HG03175 (cell line): ENCODE results near the gene GNG13.

Experiments used
- ATAC-seq: cut with Tn5 transposase; IDR thresholded peaks from one replicate; pipeline ENCODE4 v1.9.1; 2021; ENCODE audit warnings: mild to moderate bottlenecking, moderate library complexity; ENCODE audit not compliant: unreplicated experiment

GNG13 gene

GRCh38 chr16:795580-796229 lies 4.8 kb downstream of the GNG13 start:
- ATAC-seq: no peak

- no peak for ATAC-seq
These were observed 5.6 kb downstream of the GNG13 start for GRCh38 chr16:794853-795466.

DNA sequence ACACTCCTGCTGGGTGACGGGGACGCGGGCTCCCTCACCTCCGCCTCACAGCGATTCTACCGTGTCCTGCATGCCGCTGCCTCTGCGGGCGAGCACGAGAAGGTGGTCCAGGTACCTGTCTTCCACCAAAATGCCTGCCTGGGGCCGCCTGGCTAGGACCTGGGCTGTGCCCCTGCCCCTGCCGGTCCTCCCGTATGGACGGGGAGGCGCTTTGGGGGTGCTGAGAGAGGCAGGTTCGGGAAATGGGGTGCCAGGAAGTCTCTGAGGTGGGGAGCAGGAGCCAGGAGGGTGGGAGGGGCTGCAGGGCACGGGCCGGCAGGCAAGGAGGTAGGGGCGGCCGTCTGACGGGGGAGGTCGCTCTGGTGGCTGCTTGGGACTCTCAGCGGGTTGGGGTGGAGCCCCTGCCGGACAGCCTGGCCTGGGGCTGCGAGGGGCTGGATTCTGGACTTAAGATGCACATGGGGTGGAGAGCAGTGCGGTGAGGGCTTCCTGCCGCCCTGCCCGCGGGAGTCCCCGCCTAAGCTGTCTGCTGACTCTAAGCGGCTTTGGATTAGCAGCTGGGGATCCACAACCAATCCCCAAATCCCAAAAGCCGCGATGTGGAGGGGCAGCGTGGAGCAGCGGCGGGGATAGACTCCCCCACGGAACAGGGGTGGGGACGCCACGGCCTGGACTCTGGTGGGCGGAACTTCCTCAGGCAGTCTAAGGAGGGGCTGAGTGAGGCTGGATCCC lies 6.3 kb downstream of the GNG13 start:
- ATAC-seq: no peak

GRCh38 chr16:793414-793813 lies 7.1 kb downstream of the GNG13 start:
- ATAC-seq: no peak

GRCh38 chr16:792221-792995 lies 8.1 kb downstream of the GNG13 start:
- no peak for ATAC-seq

DNA sequence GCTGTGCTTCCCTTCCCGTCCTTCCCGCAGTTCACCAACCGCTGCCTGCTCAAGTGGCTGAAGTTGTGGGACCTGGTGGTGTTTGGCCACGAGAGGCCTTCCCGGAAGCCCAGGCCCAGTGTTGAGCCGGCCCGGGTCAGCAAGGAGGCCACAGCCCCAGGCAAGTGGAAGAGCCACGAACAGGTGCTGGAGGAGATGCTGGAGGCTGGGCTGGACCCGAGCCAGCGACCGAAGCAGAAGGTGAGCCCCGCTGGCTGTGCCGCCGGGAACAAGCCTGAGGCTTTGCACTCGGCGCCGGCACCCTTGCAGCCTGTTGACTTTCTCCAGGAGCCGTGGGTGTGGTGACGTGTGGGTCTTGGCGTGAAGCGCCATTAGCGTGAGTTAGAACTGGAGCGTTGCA lies 9.4 kb downstream of the GNG13 start:
- ATAC-seq: no peak

- ATAC-seq: no peak
These were observed 10.4 kb downstream of the GNG13 start for GRCh38 chr16:790086-790485.

GRCh38 chr16:789191-789850 lies 11.2 kb downstream of the GNG13 start:
- ATAC-seq: no peak

DNA sequence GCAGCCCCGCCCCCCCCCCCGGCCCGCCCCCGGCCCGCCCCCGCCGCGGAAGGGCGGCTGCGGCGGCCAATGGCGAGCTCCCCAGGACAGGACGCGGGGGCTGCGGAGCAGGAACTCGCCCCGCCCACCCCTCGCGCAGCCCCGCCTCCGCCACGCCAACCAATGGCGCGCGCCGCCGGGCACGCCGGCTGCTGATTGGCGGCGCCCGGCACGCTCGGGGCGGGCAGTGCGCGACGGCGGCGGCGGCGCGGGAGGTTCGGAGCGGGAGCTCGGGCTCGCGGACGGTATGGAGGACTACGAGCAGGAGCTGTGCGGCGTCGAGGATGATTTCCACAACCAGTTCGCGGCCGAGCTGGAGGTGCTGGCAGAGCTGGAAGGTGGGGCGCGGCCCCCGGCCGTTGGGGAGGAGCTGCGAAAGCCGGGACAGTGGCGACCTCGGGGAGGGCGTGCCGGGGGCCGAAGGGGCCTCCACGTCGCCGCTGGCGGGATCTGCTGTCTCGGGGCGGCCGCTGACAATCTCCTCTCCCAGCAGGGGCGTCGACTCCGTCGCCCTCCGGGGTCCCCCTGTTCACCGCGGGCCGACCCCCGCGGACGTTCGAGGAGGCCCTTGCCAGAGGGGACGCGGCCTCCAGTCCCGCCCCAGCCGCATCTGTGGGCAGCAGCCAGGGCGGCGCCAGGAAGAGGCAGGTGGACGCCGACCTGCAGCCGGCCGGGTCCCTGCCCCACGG lies 12.0 kb downstream of the GNG13 start, which contains the start of gene CHTF18:
TSS of gene CHTF18 (plus strand) at position 222 of the 728 bp plus-strand sequence. CDS start at position 287, 65 bp downstream.
- peak; percentile 85 for ATAC-seq

DNA sequence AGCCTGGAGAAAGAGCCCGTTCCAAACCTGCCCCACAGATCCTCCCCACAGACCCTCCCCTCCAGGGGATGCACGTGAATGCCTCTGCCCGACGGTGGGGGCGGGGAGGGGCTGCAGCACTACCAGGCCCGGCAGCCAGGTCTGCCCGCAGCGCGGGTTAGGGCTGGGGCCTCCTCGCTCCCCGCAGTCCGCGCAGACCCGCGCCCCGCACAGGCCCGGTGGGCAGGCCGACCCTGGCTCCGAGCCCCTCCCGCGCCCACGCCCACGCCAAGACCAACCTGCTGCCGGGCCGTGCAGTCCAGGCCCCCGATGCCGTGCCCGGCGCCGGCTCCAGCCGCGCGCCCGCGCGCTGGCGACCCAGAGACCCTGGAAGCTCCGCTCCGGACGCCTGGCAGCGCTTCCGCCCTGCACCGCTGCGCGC lies 12.5 kb downstream of the GNG13 start, which contains the start of gene RPUSD1:
TSS of gene RPUSD1 (minus strand) at position 404 of the 421 bp plus-strand sequence. CDS start 644 bp downstream, outside the sequence.
- peak; percentile 22 for ATAC-seq

GRCh38 chr16:787321-787966 lies 13.1 kb downstream of the GNG13 start:
- peak; percentile 1 for ATAC-seq

DNA sequence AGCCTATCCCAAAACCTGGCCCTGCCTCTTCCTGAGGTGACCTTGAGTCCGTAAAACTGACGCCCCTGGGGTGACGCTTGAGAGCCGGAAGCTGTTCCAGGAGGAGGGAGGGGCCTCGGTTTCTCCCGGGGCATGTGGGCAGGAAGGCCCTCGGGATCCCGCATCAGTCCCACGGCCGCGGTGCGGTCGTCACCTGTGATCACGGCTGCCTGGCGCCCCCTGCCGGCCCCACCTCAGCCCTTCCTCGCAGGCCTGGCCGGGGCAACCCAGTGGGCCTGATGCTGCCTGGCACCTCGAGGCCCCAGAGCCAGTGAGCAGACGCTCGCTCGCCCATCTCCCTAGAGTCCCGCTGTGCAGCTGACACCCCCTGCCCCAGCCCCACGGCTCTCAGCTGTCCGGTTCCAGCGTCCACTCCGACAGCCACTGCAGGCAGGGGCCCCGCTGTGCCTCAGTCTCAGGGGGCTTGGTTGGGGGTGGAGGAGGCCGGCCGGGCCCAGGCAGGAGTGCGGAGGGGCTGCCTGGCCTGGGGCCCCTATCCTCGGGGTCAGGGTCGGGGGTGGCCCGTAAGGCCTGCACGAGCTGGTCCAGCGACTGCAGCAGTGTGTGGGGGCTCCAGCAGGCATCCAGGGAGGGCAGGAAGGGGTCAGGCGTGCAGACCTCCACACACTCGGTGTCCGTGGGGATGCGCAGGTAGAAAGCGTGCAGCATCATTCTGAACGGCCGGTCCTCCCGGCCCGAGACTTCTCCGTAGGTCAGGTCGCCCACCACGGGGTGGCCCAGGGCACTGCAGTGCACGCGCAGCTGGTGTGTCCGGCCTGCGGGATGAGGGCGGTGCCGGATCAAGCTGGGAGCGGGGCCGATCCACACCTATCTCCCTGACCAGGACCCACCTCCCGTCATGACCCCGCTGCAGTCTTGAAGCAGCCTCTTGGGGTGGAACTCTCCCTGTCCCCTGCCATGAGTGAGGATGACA lies 14.7 kb downstream of the GNG13 start:
- ATAC-seq: no peak

- no peak for ATAC-seq
These were observed 16.1 kb downstream of the GNG13 start for GRCh38 chr16:784431-784830.

GRCh38 chr16:783404-784161 lies 17.0 kb downstream of the GNG13 start:
- no peak for ATAC-seq

GRCh38 chr16:782766-783403 lies 17.6 kb downstream of the GNG13 start:
- no peak for ATAC-seq

DNA sequence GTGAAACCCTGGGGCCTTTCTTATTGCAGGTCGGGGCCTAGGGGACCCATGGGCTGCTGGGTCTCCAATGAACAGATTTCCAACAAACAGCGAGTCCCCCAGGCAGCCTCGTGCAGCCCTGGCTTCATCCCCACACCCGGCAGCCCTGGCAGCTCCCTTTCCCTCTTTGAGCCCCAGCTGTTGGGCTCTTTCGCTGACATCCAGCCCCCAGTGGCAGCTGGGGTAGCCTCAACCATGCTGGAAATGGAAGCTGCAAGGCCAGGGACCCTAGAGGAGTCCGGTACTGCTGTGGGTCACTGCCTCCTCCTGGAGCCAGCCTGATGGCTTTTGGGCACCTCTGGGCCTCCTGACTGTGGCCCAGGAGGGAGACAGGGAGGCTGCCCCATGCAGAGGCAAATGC lies 18.3 kb downstream of the GNG13 start:
- no peak for ATAC-seq
